ENCODE data around the gene HDAC5.

The HDAC5 gene

GRCh38 chr17:44086364-44087311, 36.8 kb downstream of the HDAC5 start:
- DNase-seq: no peak

DNA sequence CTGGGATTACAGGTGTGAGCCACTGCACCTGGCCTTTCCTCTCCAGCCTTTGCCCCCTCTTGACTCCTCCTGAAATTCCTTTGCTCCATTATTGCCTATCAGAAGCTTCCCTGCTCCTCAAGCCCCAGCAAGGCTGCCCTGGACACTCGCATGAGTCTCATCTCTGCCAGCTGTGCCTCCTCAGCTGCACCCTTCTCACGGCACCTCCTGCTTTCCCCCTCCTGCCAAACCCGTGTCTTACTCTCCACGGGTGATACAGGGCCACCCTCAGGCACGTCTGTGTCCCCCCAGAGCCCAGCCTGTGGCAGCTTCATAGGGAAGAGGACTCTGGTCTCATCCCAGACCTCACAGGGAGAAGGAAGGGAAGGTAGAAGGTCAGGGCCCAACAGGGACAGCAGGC, 37.5 kb downstream of the HDAC5 start:
- DNase-seq: no peak

GRCh38 chr17:44084921-44085320, 38.5 kb downstream of the HDAC5 start:
- no peak for DNase-seq

DNA sequence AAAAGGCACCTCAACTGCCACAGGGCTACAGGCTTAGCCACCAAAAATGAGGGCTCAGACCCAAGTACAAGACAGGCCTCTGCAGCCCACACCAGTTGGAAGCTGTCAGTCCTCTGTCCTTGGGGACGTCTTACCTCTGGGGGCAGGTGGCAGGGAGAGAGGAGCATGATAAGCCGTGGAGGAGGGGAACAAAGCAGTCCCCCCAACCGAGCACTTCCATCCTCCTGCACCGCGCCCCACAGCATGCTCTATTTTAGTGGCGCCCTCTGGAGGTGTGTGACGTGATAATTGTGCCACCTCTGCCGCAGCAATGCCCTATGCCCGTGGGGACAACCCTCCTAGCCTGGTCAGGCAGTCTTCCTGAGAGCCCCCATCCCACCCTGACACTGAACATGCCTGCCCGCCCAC, 39.3 kb downstream of the HDAC5 start:
- DNase-seq: no peak

DNA sequence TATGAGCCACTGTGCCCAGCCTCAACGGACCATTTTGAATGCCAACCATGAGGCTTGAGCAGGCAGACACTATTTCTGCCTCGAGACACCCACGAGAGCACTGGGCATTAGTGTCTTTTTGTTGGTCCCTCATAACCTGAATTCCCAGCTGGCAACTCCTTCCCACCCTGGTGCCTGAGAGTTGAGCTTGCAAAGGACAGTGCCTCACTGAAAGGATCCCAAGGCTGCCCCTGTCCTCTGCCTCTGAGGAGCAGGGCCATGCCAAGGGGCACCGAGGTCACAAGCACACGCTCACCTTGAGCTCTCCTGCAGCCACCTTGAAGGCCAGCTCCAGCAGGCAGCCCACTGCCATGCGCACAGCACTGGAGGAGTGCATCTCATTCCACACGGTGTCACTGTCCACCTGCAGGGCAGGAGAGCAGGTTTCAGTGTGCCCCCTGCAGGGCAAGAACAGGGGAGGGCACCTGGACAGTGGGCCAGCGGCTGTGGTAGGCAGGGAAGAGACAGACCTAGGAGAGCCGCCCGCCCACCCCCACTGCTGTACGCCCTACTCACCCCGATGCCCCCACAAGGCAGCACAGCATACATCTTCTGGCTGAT, 40.1 kb downstream of the HDAC5 start:
- DNase-seq: no peak

DNA sequence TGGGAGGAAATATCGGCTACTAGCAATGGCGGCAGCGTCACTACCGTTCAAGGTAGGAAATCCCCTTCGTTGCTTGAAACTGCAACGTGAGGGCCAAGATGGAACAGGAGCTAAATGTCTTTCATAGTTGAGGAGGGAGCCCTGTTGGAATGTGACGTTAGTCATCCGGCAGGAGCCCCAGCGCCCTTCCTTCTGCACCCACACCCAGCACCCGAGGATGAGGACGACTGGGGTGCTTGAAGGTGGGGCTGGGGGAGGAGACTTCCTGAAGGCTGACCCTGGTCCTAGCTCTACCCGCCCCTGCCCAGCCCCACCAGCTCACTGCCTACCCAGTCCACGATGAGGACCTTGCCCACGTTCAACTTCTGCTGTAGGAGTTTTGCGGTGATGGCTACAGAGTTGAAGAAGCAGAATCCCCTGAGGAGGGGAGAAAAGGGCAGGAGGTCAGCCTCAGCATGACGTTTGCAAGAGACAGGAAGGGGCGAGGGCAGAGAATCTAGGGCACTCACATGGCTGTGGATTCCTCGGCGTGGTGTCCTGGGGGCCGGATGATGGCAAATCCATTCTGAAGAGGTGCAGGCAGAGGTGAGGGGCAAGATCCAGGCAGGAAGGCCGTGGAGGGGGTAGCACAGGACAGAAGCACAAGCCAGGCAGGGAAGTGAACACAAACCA, 41.0 kb downstream of the HDAC5 start:
- no peak for DNase-seq

DNA sequence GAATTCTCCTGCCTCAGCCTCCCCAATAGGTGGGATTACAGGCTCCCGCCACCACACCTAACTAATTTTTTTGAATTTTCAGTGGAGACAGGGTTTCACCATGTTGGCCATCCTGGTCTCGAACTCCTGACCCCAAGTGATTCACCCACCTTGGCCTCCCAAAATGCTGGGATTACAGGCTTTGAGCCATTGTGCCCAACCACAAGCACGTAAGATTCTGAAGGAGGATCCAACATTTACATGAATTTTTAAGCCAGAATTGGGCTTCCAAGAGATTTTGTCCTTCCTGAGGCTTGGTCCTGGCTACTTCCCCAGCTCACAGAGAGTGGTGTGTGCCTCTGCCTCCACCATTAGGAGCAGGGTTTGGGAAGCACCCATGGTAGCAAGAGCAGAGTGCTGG, 41.8 kb downstream of the HDAC5 start:
- DNase-seq: no peak

DNA sequence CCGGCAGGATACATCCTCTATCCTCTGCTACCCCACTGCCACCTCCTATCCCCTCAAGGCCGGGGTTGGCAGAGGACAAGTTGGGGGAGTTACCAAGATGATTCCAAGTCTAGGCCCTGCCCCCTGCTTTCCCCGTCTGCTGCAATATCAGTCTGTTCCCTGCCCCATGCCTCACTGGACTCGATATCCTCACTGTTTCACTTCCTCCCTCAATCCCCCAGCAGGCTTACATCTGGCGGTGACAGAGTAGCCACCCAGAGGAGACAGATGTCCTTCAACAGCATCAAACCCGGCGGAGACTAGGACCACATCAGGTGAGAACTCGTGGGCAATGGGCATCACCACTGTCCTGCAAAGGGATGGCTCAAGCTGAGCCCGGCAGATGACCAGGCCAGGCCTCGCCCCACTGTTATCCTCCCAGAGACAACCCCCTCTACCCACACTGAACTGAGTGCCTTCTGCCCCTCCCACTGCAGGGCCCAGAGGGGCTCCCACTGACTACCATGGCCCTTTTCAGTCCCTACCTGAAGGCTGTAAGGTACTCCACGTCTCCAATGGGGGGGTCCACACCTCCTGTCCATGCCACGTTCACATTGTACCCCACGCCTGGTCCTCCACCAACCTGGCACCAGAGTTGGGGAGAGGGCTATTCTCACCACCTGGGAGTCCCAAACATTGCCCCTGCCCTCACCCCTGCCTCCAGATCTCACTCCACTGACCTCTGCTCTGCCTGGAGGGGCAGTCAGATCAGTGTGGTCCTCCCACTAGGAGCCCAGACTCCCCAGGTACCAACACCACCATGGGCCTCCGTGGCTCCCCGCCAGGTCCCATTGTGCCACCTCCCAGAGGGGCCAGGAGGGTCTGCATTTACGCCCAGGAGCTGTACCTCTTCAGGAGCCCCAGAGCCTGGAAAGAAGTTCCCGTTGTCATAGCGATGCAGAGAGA, 43.3 kb downstream of the HDAC5 start:
- DNase-seq: no peak

DNA sequence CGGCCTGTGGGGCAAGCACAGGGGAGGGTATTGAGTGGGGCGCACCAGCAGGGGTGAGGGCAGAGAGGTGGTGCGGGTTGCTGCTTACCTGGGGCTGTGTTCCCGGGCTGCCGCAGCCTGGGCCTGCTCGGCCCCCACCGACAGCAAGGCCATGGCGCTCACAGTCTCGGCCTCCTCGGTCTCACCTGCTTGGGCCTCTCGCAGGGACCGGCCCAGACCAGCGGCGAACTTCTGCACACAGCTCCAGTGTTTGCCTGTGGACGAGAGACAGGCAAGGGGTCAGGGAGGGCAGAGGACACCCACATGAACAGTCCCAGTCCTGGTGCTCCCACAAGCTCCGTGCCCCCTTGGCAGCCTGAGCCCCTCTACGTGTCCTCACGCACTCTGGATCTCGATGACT, 45.0 kb downstream of the HDAC5 start:
- no peak for DNase-seq

DNA sequence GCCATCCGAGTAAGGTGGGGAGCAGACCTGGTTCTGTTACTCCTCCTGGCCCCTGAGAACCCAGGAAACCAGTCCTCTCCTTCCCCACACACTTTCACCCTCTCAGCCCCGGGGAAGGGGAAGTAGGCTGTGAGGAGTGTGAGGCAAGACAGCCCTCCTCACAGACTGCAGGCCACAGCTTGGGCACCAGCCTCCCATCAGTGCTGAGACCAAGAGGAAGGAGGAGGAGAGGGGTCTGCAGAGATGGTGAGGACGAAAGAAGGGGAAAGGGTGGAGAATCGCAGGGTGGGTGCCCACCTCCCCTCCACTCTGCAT, 45.9 kb downstream of the HDAC5 start:
- DNase-seq: no peak

DNA sequence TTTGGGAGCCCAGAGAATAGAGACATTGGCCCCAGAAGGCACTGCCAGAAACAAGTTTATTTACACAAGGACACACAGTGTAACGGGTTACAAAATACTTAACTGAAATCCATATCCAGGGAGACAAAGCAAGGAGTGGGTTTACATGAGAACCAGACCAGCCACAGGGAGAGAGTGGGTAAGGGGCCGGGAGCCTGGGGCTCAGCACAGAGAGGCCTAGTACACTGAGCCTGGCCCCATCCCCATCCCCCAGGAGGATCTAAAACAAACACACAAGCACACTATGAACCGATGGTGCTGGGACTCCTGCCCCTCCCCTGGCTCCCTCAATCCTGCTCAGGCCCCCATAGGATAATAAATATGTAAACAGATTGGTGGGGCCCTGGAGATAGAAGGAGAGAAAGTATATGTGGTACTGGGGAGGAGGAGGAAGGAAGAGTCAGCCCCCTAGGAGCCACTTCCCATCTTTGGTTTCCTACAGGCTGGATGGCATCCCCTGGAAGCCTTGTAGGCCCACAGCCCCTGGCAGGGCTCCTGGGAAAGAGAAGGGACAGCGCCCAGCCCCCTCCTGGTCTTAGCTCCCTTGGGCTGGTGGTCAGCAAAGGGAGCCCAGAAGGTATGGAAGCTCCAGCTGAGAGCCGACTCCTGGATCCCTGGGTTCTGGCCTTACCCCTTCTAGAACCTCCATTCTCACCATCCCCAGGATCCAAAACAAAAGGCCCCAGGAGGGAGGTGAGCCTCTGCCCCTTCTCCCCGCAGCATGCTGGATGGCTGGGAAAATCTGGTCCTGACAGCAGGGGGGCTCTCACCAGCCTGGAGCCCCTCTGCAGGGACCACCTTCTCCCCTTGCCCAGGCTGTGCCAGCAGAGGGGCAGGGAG, 46.5 kb downstream of the HDAC5 start:
- no peak for DNase-seq

DNA sequence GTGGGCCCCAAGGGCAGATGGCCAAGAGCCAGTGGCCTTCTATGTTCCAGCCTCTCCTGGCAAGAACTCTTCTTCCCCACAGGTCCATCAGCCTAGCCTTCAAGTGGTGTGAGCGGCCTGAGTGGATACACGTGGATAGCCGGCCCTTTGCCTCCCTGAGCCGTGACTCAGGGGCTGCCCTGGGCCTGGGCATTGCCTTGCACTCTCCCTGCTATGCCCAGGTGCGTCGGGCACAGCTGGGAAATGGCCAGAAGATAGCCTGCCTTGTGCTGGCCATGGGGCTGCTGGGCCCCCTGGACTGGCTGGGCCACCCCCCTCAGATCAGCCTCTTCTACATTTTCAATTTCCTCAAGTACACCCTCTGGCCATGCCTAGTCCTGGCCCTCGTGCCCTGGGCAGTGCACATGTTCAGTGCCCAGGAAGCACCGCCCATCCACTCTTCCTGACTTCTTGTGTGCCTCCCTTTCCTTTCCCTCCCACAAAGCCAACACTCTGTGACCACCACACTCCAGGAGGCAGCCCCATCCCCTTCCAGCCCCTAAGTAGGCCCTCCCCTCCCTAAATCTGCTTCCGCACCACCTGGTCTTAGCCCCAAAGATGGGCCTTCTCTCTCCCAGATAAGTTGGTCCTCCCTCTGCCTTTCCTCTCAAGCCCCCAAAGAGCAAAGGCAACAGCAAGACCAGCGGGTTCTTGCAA, 47.7 kb downstream of the HDAC5 start:
- no peak for DNase-seq

GRCh38 chr17:44074911-44075285, 48.5 kb downstream of the HDAC5 start:
- DNase-seq: no peak

- no peak for DNase-seq
These were observed 49.1 kb downstream of the HDAC5 start for GRCh38 chr17:44074231-44074910.

- DNase-seq: no peak
These were observed 51.7 kb downstream of the HDAC5 start for GRCh38 chr17:44071772-44072171.

DNA sequence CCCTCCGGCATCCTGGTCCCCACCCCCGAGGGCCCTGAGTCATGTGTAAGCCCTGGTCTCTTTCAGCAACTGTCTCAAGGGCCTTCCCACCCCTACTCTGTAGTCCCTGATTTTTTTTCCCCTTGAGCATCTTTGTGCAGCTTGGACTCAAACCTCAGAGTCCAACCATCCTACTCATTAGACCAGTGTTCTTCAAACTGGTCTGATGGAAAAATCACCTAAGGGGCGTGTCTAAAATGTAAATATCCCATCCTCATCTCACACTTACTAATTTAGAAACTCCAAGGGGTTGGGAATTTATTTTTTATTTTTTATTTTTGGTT, 52.3 kb downstream of the HDAC5 start:
- DNase-seq: no peak

GRCh38 chr17:44070455-44071197, 52.8 kb downstream of the HDAC5 start, which contains the start of gene G6PC3:
G6PC3 (plus strand) TSS chr17:44070735; CDS start chr17:44070966, 231 bp downstream.
- peak; percentile 96 for DNase-seq

DNA sequence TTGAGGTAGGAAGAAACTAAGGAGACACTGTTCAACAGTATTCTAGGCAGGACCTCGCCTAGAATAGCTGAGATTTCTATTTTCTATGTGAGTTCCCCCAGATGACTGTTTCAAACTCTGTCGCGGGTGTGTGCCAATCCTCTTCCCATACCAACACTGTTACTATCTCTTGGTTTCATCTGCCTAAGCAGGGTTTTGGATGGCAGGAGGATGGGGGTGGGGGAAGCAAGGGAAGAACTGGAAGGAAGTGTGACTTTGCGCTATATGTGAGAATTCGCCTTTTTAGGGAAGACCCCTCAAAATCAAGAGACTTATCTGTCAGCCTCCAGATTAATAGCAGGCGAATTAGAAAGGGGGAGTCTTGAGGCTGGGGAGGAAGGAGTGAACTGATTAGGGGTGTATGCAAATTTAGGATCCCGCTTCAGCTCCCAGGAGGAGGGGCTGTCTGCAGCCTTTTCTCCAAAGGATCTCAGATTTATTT, 53.4 kb downstream of the HDAC5 start:
- no peak for DNase-seq

DNA sequence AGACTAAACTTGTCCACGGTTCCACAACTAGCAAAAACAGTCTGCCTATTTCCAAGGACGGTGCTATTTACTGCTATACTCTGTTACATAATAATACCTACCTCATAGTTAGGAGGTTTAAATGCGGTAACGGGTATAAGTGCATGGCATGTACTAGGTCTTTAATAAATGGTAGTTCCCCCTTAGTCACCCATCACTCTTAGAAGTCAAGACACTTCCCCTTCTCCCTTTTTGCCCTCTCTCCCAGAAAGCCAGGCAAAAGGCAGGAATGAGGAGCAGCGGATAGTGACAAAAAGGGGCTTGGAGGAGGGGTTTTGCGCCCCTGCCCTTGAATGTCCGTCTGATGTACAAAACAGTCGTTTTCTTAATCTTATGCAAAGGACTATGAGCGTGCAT, 55.9 kb downstream of the HDAC5 start:
- no peak for DNase-seq

Measured in right forelimb (tissue), 1 donor.